Breast epithelium (tissue), 3 donors: ENCODE data around the gene THADA.

Experiments
- CTCF ChIP-seq, 3 donors: fragments of 450-650 bp; IDR thresholded peaks; one replicate each; pipeline ENCODE4 v1.5.1; 2016 to 2017; ENCODE audit warnings: antibody characterized with exemption in 3 of 3, mild to moderate bottlenecking in 3 of 3, moderate library complexity in 3 of 3
- POLR2A ChIP-seq: fragments of 450-650 bp; IDR thresholded peaks from one replicate; pipeline ENCODE4 v1.6.1; 2016; ENCODE audit warnings: antibody characterized with exemption, mild to moderate bottlenecking, moderate library complexity

GRCh38 chr2:43455731-43456642, 139.9 kb downstream of the THADA start:
- TF ChIP-seq CTCF (IDR thresholded peaks at IDR 0.05) = no peak
- TF ChIP-seq POLR2A = no peak
